Bronchial epithelial cell (primary cell): ENCODE measurements around the gene CCR7. TPM values are rescaled to one million over a fixed set of nuclear protein-coding genes. Genes with fewer than 3 reads are reported as not detected.

Experiments used
- DNase-seq: peaks from one replicate; pipeline ENCODE4 v3.0.0-alpha.2; 2010; ENCODE audit warnings: low read depth
- FAIRE-seq: peaks from 2 replicates; lab custom pipeline; 2011; peaks lifted over from hg19 to GRCh38; lab: Jason Lieb, UNC
- H3K27me3 ChIP-seq: 2 replicates; pipeline ENCODE4 v1.5.1; 2011; ENCODE audit warnings: low read length; ENCODE audit not compliant: control insufficient read depth, insufficient read depth
- H3K36me3 ChIP-seq: 2 replicates; pipeline ENCODE4 v1.5.1; 2011; ENCODE audit warnings: low read length; ENCODE audit not compliant: control insufficient read depth, insufficient read depth
- H3K4me3 ChIP-seq: 2 replicates; pipeline ENCODE4 v1.5.1; 2011; ENCODE audit warnings: mild to moderate bottlenecking, low read depth, low read length, control low read depth
- total RNA-seq: library from RNA; depleted of rRNA; stranded (reverse); fragments of >200 nt; gene quantifications from 2 replicates; pipeline ENCODE4 v1.2.1, GENCODE V29; 2014
- TF ChIP-seq, protein P1 (sequence below): IDR thresholded peaks from 2 replicates; pipeline ENCODE4 v1.5.1; 2011; ENCODE audit warnings: mild to moderate bottlenecking, moderate library complexity, low read length, control low read depth, inconsistent platforms; ENCODE audit not compliant: insufficient read depth, severe bottlenecking

Gene CCR7, protein sequence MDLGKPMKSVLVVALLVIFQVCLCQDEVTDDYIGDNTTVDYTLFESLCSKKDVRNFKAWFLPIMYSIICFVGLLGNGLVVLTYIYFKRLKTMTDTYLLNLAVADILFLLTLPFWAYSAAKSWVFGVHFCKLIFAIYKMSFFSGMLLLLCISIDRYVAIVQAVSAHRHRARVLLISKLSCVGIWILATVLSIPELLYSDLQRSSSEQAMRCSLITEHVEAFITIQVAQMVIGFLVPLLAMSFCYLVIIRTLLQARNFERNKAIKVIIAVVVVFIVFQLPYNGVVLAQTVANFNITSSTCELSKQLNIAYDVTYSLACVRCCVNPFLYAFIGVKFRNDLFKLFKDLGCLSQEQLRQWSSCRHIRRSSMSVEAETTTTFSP
- total RNA-seq = not detected in 2 replicates

- TF ChIP-seq, protein P1, sequence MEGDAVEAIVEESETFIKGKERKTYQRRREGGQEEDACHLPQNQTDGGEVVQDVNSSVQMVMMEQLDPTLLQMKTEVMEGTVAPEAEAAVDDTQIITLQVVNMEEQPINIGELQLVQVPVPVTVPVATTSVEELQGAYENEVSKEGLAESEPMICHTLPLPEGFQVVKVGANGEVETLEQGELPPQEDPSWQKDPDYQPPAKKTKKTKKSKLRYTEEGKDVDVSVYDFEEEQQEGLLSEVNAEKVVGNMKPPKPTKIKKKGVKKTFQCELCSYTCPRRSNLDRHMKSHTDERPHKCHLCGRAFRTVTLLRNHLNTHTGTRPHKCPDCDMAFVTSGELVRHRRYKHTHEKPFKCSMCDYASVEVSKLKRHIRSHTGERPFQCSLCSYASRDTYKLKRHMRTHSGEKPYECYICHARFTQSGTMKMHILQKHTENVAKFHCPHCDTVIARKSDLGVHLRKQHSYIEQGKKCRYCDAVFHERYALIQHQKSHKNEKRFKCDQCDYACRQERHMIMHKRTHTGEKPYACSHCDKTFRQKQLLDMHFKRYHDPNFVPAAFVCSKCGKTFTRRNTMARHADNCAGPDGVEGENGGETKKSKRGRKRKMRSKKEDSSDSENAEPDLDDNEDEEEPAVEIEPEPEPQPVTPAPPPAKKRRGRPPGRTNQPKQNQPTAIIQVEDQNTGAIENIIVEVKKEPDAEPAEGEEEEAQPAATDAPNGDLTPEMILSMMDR = no peak
- FAIRE-seq (no peak), DNase-seq (no peak)
- H3K27me3 ChIP-seq = peaks cover 12% of the 10 kb centered on the region
- no peaks in the 10 kb centered on the region for H3K36me3 ChIP-seq
- no peak within 1 kb of the TSS for H3K4me3 ChIP-seq
These were observed at the start of gene CCR7 for GRCh38 chr17:40564883-40565768. TSS of gene CCR7 (minus strand) at chr17:40565472. CDS start at chr17:40565409, 63 bp downstream.

DNA sequence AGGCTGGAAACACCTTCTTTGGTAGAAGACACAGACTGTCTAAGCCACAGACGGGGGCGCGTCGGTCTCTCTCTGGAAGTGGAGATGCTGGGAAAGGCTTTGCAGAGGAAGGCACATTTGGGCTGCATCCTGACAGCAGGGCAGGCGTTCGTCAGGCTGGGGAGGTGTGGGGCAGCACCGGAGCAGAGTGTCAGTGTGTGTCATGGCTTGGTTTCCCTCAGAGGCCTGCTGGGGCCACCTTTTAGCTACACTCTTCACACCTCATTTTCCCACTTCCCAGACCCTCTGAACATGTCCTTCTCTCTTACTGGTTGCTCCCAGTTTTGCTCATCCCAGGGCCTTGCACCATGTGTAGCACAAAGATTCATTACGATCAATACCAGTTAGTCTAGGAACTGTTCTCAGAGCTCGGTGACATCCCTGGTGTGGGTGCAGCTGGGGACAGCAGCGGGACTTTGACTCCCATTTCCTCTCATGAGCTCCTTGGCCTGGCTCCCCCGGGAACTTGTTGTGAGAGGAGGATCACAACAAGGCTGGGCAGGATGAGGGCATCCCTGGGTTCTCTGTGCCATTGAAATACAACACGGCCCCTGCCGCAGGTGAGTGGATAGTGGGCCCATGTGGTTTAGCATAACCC is 49.3 kb upstream of the CCR7 start:
- no peak for DNase-seq
- Histone ChIP-seq H3K27me3 (peaks cover 4% of the 10 kb centered on the region), H3K4me3 (no peak overlapping the region), H3K36me3 (no peaks in the 10 kb centered on the region)
- TF ChIP-seq, protein P1 = no peak
- no peak for FAIRE-seq

GRCh38 chr17:40613467-40614154 is 48.3 kb upstream of the CCR7 start:
- H3K36me3 ChIP-seq = no peaks in the 10 kb centered on the region
- peaks cover 4% of the 10 kb centered on the region for H3K27me3 ChIP-seq
- FAIRE-seq (no peak), DNase-seq (no peak)
- TF ChIP-seq, protein P1 = no peak
- no peak overlapping the region for H3K4me3 ChIP-seq

GRCh38 chr17:40612599-40613244 is 47.5 kb upstream of the CCR7 start:
- TF ChIP-seq, protein P1 = no peak
- DNase-seq (peak; percentile 13), FAIRE-seq (no peak)
- no peak overlapping the region for H3K4me3 ChIP-seq
- H3K27me3 ChIP-seq = peaks cover 4% of the 10 kb centered on the region
- no peaks in the 10 kb centered on the region for H3K36me3 ChIP-seq
